ENCODE data around the gene PNRC1. TPM values are rescaled to one million over a fixed set of nuclear protein-coding genes. Genes with fewer than 3 reads are reported as not detected.
"Not testable (repeated sequence)": the region's sequence is repeated elsewhere in the genome, so short reads cannot be mapped to it uniquely, and the experiment has no call there.

Gene PNRC1
- total RNA-seq, 1 donor from 2014 or later: 179 TPM

GRCh38 chr6:89100114-89100513 lies 19.6 kb downstream of the PNRC1 start:
- DNase-seq (ENCODE audit: low spot score): no peak

- DNase-seq (ENCODE audit: low spot score): no peak
Measured at GRCh38 chr6:89110284-89110683, 29.7 kb downstream of the PNRC1 start.

GRCh38 chr6:89111933-89112332 lies 31.4 kb downstream of the PNRC1 start:
- DNase-seq (ENCODE audit: low spot score): no peak

- no peak for DNase-seq (ENCODE audit: low spot score)
Measured at GRCh38 chr6:89116702-89117101, 36.2 kb downstream of the PNRC1 start.

- DNase-seq (ENCODE audit: low spot score): peak; percentile 46
Measured at GRCh38 chr6:89117211-89118108, 36.9 kb downstream of the PNRC1 start, which contains the start of gene SRSF12. Gene SRSF12 (minus strand): TSS chr6:89118071. CDS start chr6:89117887, 184 bp downstream.

GRCh38 chr6:89118931-89119330 lies 38.4 kb downstream of the PNRC1 start:
- no peak for DNase-seq (ENCODE audit: low spot score)

- DNase-seq (ENCODE audit: low spot score): no peak
Measured at GRCh38 chr6:89120371-89120770, 39.8 kb downstream of the PNRC1 start.

- DNase-seq (ENCODE audit: low spot score): no peak
Measured at GRCh38 chr6:89121934-89122333, 41.4 kb downstream of the PNRC1 start.

- peak; percentile 56 for DNase-seq (ENCODE audit: low spot score)
Measured at GRCh38 chr6:89122625-89123024, 42.1 kb downstream of the PNRC1 start.

GRCh38 chr6:89128256-89128671 lies 47.7 kb downstream of the PNRC1 start:
- DNase-seq (ENCODE audit: low spot score): not testable (repeated sequence)

GRCh38 chr6:89131599-89131998 lies 51.0 kb downstream of the PNRC1 start:
- no peak for DNase-seq (ENCODE audit: low spot score)

GRCh38 chr6:89132057-89132456 lies 51.5 kb downstream of the PNRC1 start:
- no peak for DNase-seq (ENCODE audit: low spot score)

GRCh38 chr6:89133981-89134380 lies 53.4 kb downstream of the PNRC1 start:
- no peak for DNase-seq (ENCODE audit: low spot score)

- DNase-seq (ENCODE audit: low spot score): no peak
Measured at GRCh38 chr6:89134723-89135122, 54.2 kb downstream of the PNRC1 start.

Other genes with a start within 250 kb of the PNRC1 start
- 14.4 TPM for gene RNGTT, start 117.1 kb upstream of the PNRC1 start, total RNA-seq (ENCODE audit: insufficient read depth, low replicate concordance)
- gene SRSF12, start 37.3 kb downstream of the PNRC1 start, total RNA-seq (ENCODE audit: insufficient read depth, low replicate concordance): 4.3 TPM
- gene PM20D2, start 65.3 kb downstream of the PNRC1 start, total RNA-seq (ENCODE audit: insufficient read depth, low replicate concordance): 23.8 TPM
- 0.24 TPM for gene GABRR1, start 136.6 kb downstream of the PNRC1 start, total RNA-seq (ENCODE audit: insufficient read depth, low replicate concordance)
- gene GABRR2, start 234.5 kb downstream of the PNRC1 start, total RNA-seq (ENCODE audit: insufficient read depth, low replicate concordance): not detected

Measured in umbilical cord (tissue), 2 donors.